HG03442 (cell line): ENCODE measurements around the gene HOXD13.

ENCODE experiments used
- ATAC-seq: cut with Tn5 transposase; IDR thresholded peaks from one replicate; pipeline ENCODE4 v1.9.1; 2021; ENCODE audit warnings: mild to moderate bottlenecking, moderate library complexity; ENCODE audit not compliant: unreplicated experiment

Gene HOXD13

DNA sequence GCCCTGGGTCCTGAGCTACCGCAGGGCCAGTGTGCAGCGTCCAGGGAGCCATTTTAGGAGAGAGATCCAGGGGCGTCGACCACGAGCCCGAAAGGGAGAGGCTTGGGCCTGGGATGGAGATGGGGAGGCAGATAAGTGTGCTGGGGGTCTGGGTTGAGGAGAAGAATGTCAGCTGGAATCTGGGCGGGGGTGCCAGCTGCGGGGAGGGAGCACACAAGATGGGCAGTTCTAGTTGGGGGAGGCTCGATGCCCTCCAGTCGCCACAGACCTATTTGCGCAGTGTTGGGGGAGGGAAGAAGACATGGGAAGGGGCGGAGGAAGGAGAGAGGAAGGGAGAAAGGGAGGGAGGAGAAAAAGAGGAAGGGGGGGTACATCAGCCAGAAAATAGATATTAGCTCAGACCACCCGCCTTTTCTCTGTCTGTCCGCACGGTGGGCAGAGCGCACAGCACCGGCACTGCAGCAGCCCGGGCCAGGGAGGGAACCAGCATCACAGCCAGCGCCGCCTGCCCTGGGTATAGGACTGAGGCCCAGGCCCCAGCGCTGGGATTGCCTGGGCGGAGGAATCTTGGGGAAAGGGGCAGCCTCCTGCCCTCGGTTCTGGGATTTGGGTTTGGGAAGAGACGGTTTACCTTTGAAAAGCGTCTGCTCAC lies 12.7 kb downstream of the HOXD13 start:
- ATAC-seq: no peak

GRCh38 chr2:176105730-176106580 lies 13.4 kb downstream of the HOXD13 start:
- ATAC-seq: no peak

- no peak for ATAC-seq
Observed at GRCh38 chr2:176106581-176107539, 14.3 kb downstream of the HOXD13 start, which contains the start of gene HOXD11. Gene HOXD11 (plus strand): TSS chr2:176107280. CDS start chr2:176107356, 76 bp downstream.

GRCh38 chr2:176107731-176108181 lies 15.2 kb downstream of the HOXD13 start:
- no peak for ATAC-seq

DNA sequence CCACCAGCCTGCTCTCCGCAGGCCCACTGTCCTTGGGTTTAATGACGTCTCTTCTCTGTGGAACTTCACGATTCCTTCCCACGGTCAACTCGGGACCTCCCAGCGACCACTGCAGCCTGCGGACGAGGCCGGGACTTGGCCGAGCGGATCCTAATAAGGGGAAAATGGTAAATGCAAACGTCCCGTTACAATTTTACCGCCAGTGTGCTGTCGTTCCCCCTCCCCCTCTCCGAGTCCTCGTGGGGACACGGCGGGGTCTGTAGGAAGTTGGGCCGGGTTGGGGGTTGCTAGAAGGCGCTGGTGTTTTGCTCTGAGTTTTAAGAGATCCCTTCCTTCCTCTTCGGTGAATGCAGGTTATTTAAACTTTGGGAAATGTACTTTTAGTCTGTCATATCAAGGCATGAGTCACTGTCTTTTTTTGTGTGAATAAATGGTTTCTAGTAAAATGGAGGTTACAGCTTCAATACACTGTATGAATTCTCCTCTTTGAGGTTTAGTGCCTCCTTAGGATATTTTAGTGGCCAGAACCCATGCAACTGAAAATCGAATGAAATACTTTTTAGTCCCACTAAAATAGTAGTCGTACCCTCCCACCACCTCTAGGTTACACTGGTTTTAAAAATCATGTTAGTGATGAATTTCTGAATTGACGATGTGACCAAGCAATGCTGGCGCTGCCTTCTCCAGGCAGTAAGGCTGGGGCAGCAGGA lies 16.8 kb downstream of the HOXD13 start:
- no peak for ATAC-seq

GRCh38 chr2:176109946-176110345 lies 17.4 kb downstream of the HOXD13 start:
- ATAC-seq: no peak

DNA sequence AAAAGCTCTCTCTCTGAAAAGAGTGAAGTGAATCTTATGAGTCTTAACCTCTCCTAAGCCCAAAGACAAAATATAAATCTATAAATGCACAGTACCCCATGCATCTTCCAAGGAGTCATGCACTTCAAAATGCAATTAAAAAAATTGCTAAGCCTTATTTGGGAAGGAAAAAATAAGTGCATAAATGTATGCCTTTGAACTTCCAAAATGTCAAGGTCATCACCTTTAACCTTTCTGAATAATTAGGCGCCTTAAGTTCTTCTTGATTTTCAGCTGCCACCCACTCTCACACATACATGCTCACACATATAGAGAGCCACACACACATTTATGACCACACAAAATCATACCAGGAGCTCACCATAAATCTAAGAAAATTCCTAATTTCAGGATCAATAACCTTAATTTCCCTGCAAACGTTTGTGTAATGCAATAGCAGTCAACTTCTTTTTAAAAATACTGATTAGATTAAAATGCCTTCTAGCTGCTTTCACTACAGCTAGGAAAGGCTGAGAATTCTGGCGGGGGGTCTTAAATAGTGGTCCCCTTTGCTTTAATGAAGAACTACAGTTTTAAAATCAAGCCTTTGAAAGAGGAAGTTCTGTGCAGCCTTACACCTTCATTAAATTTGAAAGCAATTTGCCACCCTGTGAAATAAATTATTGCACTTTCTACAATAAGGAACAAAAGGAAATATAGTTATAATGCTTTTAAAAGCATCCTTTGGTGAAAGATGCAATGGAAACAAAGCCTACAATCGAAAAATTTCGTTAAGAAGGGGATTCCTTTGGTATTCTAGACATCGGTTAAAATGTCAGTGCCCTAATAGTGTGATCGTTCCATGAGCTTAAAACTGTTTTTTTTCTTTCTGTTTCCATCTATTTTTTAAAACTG lies 18.1 kb downstream of the HOXD13 start:
- no peak for ATAC-seq

GRCh38 chr2:176111309-176111663 lies 18.8 kb downstream of the HOXD13 start:
- ATAC-seq: no peak

DNA sequence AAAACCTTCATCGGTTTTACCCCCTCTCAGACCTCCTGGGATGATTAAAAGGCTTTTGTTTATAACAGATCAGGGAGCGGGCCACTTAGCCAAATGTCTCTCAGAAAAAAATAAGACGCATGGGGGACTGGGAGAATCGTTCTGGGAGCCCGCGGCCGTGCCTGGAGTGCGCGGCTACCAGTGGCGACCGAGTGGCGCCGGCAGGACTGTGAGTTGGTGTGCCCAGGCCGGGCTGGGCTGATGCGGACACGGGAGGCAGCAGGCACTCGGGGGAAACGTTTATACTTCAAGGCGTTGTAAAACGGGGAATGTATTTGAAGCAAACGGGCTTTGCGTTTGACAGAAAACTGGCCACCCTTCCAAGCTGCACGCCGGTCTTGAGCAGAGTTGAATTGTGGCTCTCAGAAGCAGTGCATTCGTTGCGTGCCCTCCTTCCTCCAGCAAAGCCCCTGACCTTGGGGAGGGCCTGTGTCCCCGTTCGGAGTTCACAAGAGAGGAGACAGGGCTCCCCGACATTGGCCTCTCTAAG lies 19.4 kb downstream of the HOXD13 start:
- ATAC-seq: no peak

GRCh38 chr2:176112375-176113302 lies 20.1 kb downstream of the HOXD13 start:
- no peak for ATAC-seq

- ATAC-seq: no peak
Observed at GRCh38 chr2:176114120-176114929, 21.8 kb downstream of the HOXD13 start.

GRCh38 chr2:176114930-176115625 lies 22.6 kb downstream of the HOXD13 start:
- ATAC-seq: no peak

GRCh38 chr2:176115883-176116813 lies 23.6 kb downstream of the HOXD13 start, which contains the start of gene HOXD10:
Gene HOXD10 (plus strand): TSS chr2:176116778. CDS start chr2:176116834, 56 bp downstream.
- ATAC-seq: no peak

GRCh38 chr2:176117162-176117822 lies 24.8 kb downstream of the HOXD13 start:
- ATAC-seq: no peak

- ATAC-seq: no peak
Observed at GRCh38 chr2:176117823-176118371, 25.4 kb downstream of the HOXD13 start.
